Renal cortical epithelial cell (primary cell): ENCODE results near the gene MPHOSPH9. TPM values are rescaled to one million over a fixed set of nuclear protein-coding genes. Genes with fewer than 3 reads are reported as not detected.

Source experiments
- DNase-seq: peaks from one replicate; pipeline ENCODE4 v3.0.0-alpha.2; 2011; ENCODE audit warnings: low read depth
- total RNA-seq: library from RNA; depleted of rRNA; stranded (reverse); fragments of >200 nt; gene quantifications from 2 replicates; pipeline ENCODE4 v1.2.3, GENCODE V29; 2014

MPHOSPH9 gene
- total RNA-seq, 1 donor from 2014 or later = 64.2 TPM

GRCh38 chr12:123129621-123130020 is 103.3 kb downstream of the MPHOSPH9 start:
- no peak for DNase-seq

GRCh38 chr12:123127182-123127495 is 105.8 kb downstream of the MPHOSPH9 start:
- DNase-seq = no peak

- peak; percentile 98 for DNase-seq
These were observed 106.4 kb downstream of the MPHOSPH9 start for GRCh38 chr12:123126294-123127181.

- DNase-seq = no peak
These were observed 110.3 kb downstream of the MPHOSPH9 start for GRCh38 chr12:123122626-123123025.

- DNase-seq = no peak
These were observed 111.3 kb downstream of the MPHOSPH9 start for GRCh38 chr12:123121670-123122069.

- no peak for DNase-seq
These were observed 112.3 kb downstream of the MPHOSPH9 start for GRCh38 chr12:123120452-123121166.

GRCh38 chr12:123119808-123120207 is 113.1 kb downstream of the MPHOSPH9 start:
- DNase-seq = no peak

GRCh38 chr12:123118497-123118896 is 114.4 kb downstream of the MPHOSPH9 start:
- DNase-seq = no peak

- DNase-seq = peak; percentile 49
These were observed 117.4 kb downstream of the MPHOSPH9 start for GRCh38 chr12:123115409-123116121.

GRCh38 chr12:123114304-123115083 is 118.4 kb downstream of the MPHOSPH9 start:
- no peak for DNase-seq

- no peak for DNase-seq
These were observed 119.9 kb downstream of the MPHOSPH9 start for GRCh38 chr12:123113026-123113425.

GRCh38 chr12:123111498-123112165 is 121.3 kb downstream of the MPHOSPH9 start:
- no peak for DNase-seq

- DNase-seq = peak; percentile 23
These were observed 123.6 kb downstream of the MPHOSPH9 start for GRCh38 chr12:123109319-123109772.

GRCh38 chr12:123108682-123109066 is 124.3 kb downstream of the MPHOSPH9 start:
- DNase-seq = no peak

- no peak for DNase-seq
These were observed 124.8 kb downstream of the MPHOSPH9 start for GRCh38 chr12:123107926-123108681.

GRCh38 chr12:123106640-123107359 is 126.1 kb downstream of the MPHOSPH9 start:
- no peak for DNase-seq

GRCh38 chr12:123105211-123105826 is 127.6 kb downstream of the MPHOSPH9 start:
- no peak for DNase-seq

- DNase-seq = no peak
These were observed 128.1 kb downstream of the MPHOSPH9 start for GRCh38 chr12:123104809-123105208.
